ENCODE measurements around the gene IQSEC3.

IQSEC3 gene

GRCh38 chr12:196436-196835, 129.9 kb downstream of the IQSEC3 start:
- peaks cover 5% of the 10 kb centered on the region; the same call in 1 of the 2 replicates for H3K4me1 ChIP-seq (ENCODE audit: insufficient read depth, low read length)
- no peaks in the 10 kb centered on the region for H3K9me3 ChIP-seq (ENCODE audit: control insufficient read depth, insufficient read depth, low read length)
- no peaks in the 10 kb centered on the region for H3K36me3 ChIP-seq (ENCODE audit: insufficient read depth, low read length)

GRCh38 chr12:197347-197746, 130.8 kb downstream of the IQSEC3 start:
- peaks cover 5% of the 10 kb centered on the region; the same call in 1 of the 2 replicates for H3K4me1 ChIP-seq (ENCODE audit: insufficient read depth, low read length)
- H3K9ac ChIP-seq (ENCODE audit: low read depth, low read length) = no peak overlapping the region
- no peaks in the 10 kb centered on the region for H3K36me3 ChIP-seq (ENCODE audit: insufficient read depth, low read length)
- no peaks in the 10 kb centered on the region for H3K9me3 ChIP-seq (ENCODE audit: control insufficient read depth, insufficient read depth, low read length)

More at GRCh38 chr12:196436-196835, 129.9 kb downstream of the IQSEC3 start:
- H3K9ac ChIP-seq (ENCODE audit: low read depth, low read length) = no peak overlapping the region

GRCh38 chr12:197911-198695, 131.5 kb downstream of the IQSEC3 start:
- Histone ChIP-seq H3K36me3 (ENCODE audit: insufficient read depth, low read length) (no peaks in the 10 kb centered on the region), H3K4me1 (ENCODE audit: insufficient read depth, low read length) (peaks cover 5% of the 10 kb centered on the region; the same call in 1 of the 2 replicates), H3K9me3 (ENCODE audit: control insufficient read depth, insufficient read depth, low read length) (no peaks in the 10 kb centered on the region), H3K9ac (ENCODE audit: low read depth, low read length) (no peak overlapping the region)

GRCh38 chr12:198705-199104, 132.1 kb downstream of the IQSEC3 start:
- Histone ChIP-seq H3K9me3 (ENCODE audit: control insufficient read depth, insufficient read depth, low read length) (no peaks in the 10 kb centered on the region), H3K9ac (ENCODE audit: low read depth, low read length) (no peak overlapping the region), H3K4me1 (ENCODE audit: insufficient read depth, low read length) (peaks cover 5% of the 10 kb centered on the region; the same call in 1 of the 2 replicates), H3K36me3 (ENCODE audit: insufficient read depth, low read length) (no peaks in the 10 kb centered on the region)

- H3K4me1 ChIP-seq (ENCODE audit: insufficient read depth, low read length) = peaks cover 5% of the 10 kb centered on the region; the same call in 1 of the 2 replicates
- no peaks in the 10 kb centered on the region for H3K9me3 ChIP-seq (ENCODE audit: control insufficient read depth, insufficient read depth, low read length)
- H3K36me3 ChIP-seq (ENCODE audit: insufficient read depth, low read length) = no peaks in the 10 kb centered on the region
- no peak overlapping the region for H3K9ac ChIP-seq (ENCODE audit: low read depth, low read length)
Observed at GRCh38 chr12:201361-201760, 134.8 kb downstream of the IQSEC3 start.

GRCh38 chr12:202081-202731, 135.6 kb downstream of the IQSEC3 start:
- H3K9me3 ChIP-seq (ENCODE audit: control insufficient read depth, insufficient read depth, low read length) = no peaks in the 10 kb centered on the region
- H3K36me3 ChIP-seq (ENCODE audit: insufficient read depth, low read length) = no peaks in the 10 kb centered on the region
- H3K4me1 ChIP-seq (ENCODE audit: insufficient read depth, low read length) = peaks cover 5% of the 10 kb centered on the region; the same call in 1 of the 2 replicates
- no peak overlapping the region for H3K9ac ChIP-seq (ENCODE audit: low read depth, low read length)

GRCh38 chr12:203074-203461, 136.5 kb downstream of the IQSEC3 start:
- H3K36me3 ChIP-seq (ENCODE audit: insufficient read depth, low read length) = no peaks in the 10 kb centered on the region
- peaks cover 5% of the 10 kb centered on the region; the same call in 1 of the 2 replicates for H3K4me1 ChIP-seq (ENCODE audit: insufficient read depth, low read length)
- H3K9ac ChIP-seq (ENCODE audit: low read depth, low read length) = peak overlapping the region; percentile 46; the same call in 1 of the 2 replicates

GRCh38 chr12:203462-204260, 137.1 kb downstream of the IQSEC3 start:
- Histone ChIP-seq H3K9ac (ENCODE audit: low read depth, low read length) (peak overlapping the region; percentile 46; the same call in 1 of the 2 replicates), H3K4me1 (ENCODE audit: insufficient read depth, low read length) (peaks cover 5% of the 10 kb centered on the region; the same call in 1 of the 2 replicates), H3K36me3 (ENCODE audit: insufficient read depth, low read length) (no peaks in the 10 kb centered on the region), H3K9me3 (ENCODE audit: control insufficient read depth, insufficient read depth, low read length) (no peaks in the 10 kb centered on the region)

More at GRCh38 chr12:203074-203461, 136.5 kb downstream of the IQSEC3 start:
- no peaks in the 10 kb centered on the region for H3K9me3 ChIP-seq (ENCODE audit: control insufficient read depth, insufficient read depth, low read length)

GRCh38 chr12:204261-204678, 137.7 kb downstream of the IQSEC3 start:
- Histone ChIP-seq H3K9me3 (ENCODE audit: control insufficient read depth, insufficient read depth, low read length) (no peaks in the 10 kb centered on the region), H3K9ac (ENCODE audit: low read depth, low read length) (peak overlapping the region; percentile 46; the same call in 1 of the 2 replicates), H3K4me1 (ENCODE audit: insufficient read depth, low read length) (peaks cover 5% of the 10 kb centered on the region; the same call in 1 of the 2 replicates), H3K36me3 (ENCODE audit: insufficient read depth, low read length) (no peaks in the 10 kb centered on the region)

GRCh38 chr12:205026-205425, 138.5 kb downstream of the IQSEC3 start:
- Histone ChIP-seq H3K36me3 (ENCODE audit: insufficient read depth, low read length) (no peaks in the 10 kb centered on the region), H3K4me1 (ENCODE audit: insufficient read depth, low read length) (no peaks in the 10 kb centered on the region), H3K9ac (ENCODE audit: low read depth, low read length) (no peak overlapping the region), H3K9me3 (ENCODE audit: control insufficient read depth, insufficient read depth, low read length) (no peaks in the 10 kb centered on the region)

- no peaks in the 10 kb centered on the region for H3K4me1 ChIP-seq (ENCODE audit: insufficient read depth, low read length)
Observed at GRCh38 chr12:206746-207440, 140.3 kb downstream of the IQSEC3 start.

GRCh38 chr12:207804-208203, 141.2 kb downstream of the IQSEC3 start:
- Histone ChIP-seq H3K9ac (ENCODE audit: low read depth, low read length) (no peak overlapping the region), H3K9me3 (ENCODE audit: control insufficient read depth, insufficient read depth, low read length) (no peaks in the 10 kb centered on the region), H3K36me3 (ENCODE audit: insufficient read depth, low read length) (no peaks in the 10 kb centered on the region), H3K4me1 (ENCODE audit: insufficient read depth, low read length) (peaks cover 3% of the 10 kb centered on the region; the same call in 1 of the 2 replicates)

More at GRCh38 chr12:206746-207440, 140.3 kb downstream of the IQSEC3 start:
- H3K9me3 ChIP-seq (ENCODE audit: control insufficient read depth, insufficient read depth, low read length) = no peaks in the 10 kb centered on the region
- no peaks in the 10 kb centered on the region for H3K36me3 ChIP-seq (ENCODE audit: insufficient read depth, low read length)
- H3K9ac ChIP-seq (ENCODE audit: low read depth, low read length) = no peak overlapping the region

- Histone ChIP-seq H3K9ac (ENCODE audit: low read depth, low read length) (no peak overlapping the region), H3K36me3 (ENCODE audit: insufficient read depth, low read length) (no peaks in the 10 kb centered on the region), H3K9me3 (ENCODE audit: control insufficient read depth, insufficient read depth, low read length) (no peaks in the 10 kb centered on the region), H3K4me1 (ENCODE audit: insufficient read depth, low read length) (peaks cover 13% of the 10 kb centered on the region; the same call in 1 of the 2 replicates)
Observed at GRCh38 chr12:208813-209212, 142.2 kb downstream of the IQSEC3 start.
